HG03064 (cell line): ENCODE measurements around the gene ZNF211.

Experiments
- ATAC-seq: cut with Tn5 transposase; IDR thresholded peaks from one replicate; pipeline ENCODE4 v1.9.1; 2021; ENCODE audit warnings: low read depth; ENCODE audit not compliant: unreplicated experiment

Gene ZNF211

DNA sequence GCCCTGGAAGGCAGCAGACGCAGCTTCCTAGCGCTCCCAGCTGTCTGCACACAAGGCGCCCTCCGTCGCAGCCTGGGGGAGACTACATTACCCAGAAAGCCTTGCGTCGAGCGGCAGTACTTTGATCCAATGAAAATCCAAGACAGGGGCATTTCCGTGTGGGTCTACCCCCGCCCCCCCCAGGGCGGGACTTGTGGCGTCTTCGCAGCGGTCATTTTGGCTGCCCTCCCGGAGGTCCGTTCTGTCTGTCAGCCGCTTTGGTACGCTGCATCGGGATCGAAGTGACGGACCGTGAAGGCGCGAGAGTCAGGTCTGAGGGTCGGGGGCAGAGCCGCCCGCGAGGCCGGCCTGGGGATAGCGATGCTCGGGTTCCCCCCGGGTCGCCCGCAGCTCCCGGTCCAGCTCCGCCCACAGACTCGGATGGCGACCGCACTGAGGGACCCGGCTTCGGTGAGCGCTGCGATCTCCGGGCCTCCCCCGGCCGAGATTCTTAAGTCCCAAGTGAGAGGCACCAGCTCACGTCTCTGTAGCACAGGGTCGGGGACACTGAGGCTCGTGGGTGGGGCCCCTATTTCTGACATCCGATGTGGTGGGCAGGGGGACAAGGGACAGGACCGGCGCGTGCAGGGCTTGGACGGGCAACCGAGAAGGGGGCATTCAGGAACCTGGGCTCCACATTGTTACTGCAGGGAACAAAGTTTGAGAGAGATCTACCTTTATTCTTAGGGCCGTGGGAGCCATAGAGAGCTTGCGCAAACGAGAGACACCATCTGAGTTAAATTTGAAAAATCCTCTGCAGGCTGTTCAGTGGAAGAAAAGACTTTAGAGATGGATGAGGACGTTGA, at the start of gene ZNF211:
Gene ZNF211, plus strand, starts transcription at position 182 of the 845 bp plus-strand sequence. Its CDS starts 179 bp downstream, at position 361.
- ATAC-seq, result peak; percentile 92

DNA sequence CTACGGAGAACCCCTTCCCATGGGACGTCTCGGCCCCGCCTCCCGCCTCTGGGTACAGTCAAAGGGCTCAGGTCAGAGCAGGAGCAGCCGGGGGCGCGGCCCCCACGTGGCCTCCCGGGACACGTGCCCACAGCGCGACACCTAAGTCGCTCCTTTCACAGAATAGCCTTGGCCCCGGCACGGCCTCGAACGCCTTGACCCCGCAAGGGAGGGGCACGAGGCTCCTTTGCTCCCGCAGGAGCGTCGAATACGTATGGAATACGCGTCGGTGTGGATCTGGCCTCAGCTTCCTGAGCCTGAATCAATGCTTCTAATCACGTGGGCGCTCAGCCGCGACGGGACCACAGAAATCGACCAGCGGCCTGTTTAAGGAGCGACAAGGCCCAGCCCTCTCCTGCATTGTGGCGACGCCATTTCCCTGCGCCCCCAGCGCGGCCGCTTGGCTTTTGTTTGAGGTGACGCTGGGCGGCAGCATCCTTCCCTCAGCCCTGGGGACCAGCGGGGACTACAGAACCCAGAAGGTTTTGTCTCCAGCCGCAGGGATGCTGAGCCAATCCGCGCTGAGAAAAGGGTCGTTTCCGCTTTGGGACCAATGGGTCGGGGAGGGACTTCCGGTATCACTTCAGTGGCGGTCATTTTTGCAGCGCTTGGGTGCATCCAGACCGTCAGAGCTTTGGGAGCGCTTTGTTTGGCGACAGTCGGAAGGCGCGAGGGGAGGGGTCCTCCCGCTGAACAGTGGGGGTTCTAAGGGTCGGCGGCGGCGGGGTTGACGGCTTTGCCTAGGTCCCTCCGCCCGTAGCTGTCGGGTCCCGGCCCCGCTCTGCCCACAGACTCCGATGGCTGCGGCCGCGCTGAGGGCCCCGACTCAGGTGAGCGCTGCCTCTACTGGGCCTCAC, 49.2 kb upstream of the ZNF211 start, which contains the start of gene ZIK1:
Gene ZIK1, plus strand, starts transcription at position 625 of the 896 bp plus-strand sequence. Its CDS starts 212 bp downstream, at position 837.
- peak; percentile 77 for ATAC-seq

DNA sequence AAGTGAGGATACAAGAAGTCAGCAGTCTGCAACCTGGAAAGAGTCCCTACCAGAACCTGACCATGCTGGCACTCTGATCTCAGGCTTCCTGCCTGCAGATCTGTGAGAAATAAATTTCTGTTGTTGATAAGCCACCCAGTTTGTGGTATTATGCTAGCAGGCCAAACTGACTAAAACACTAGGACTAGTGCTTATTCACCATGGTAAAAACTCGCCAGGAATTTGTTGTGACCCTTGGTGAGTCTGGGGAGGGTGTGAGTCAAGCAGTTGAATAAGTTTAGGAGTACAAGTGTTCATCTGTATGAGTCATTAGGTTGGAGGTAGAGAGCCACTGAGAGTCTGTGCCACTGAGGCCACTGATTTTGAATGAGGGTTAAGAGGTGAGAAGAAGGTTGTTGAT, 45.4 kb upstream of the ZNF211 start:
- ATAC-seq, result no peak

DNA sequence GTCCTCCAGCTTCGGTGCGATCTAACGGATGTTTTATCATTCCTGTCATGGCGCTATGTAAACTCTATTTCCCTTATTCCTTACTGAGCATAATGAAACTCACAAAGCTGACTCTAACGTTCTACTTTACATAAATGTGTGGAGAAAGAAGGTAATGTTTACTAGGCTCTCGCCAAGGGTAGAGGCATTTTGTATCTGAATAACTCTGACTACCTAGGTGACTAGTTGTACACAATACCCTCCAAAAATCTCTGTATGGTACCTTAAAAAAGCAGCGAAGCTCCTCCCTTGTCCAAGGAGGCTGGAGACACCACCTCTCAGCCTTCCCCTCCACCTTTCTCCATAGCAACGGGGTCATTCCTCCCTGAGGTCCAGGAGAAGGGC, 33.6 kb upstream of the ZNF211 start:
- no peak for ATAC-seq

DNA sequence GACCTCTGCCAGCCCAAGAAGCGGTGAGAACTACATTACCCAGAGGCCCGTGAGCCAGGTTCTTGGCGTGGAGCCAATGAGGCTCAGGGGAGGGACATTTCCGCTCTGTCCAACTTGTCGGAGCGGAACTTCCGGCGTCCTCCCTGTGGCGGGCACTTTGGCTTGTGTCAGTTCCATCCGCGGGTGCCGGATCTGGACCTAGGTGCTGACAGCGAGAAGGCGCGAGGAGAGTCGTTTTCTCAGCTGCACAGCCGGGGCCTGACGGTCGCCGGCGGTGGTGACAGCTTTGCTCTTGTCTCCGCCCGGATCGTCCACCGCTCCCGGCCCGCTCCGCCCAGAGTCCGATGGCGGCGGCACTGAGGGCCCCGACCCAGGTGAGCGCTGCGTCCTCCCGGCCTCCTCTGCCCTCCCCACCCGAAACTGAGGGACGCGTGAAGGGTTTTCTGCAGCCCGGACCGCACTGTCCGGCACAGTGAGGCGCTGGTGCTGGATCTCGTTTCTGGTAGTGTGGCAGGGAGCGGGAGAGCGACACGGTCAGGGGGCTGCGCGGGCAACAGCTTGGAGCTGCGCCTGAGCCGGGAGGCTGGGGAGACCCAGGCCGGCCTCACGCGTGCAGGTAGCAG, 33.1 kb upstream of the ZNF211 start, which contains the start of gene ZNF530:
Gene ZNF530, plus strand, starts transcription at position 125 of the 623 bp plus-strand sequence. CDS start 4,461 bp downstream, outside the sequence.
- ATAC-seq, result peak; percentile 94

DNA sequence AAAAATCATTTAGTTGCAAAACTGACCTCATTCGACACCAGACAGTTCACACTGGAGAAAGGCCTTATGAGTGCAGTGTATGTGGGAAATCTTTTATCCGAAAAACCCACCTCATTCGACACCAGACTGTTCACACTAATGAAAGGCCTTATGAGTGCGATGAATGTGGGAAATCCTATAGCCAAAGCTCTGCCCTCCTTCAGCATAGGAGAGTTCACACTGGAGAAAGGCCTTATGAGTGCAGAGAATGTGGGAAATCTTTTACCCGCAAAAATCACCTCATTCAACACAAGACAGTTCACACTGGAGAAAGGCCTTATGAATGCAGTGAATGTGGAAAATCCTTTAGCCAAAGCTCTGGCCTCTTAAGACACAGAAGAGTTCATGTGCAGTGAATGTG, 26.0 kb upstream of the ZNF211 start:
- no peak for ATAC-seq

DNA sequence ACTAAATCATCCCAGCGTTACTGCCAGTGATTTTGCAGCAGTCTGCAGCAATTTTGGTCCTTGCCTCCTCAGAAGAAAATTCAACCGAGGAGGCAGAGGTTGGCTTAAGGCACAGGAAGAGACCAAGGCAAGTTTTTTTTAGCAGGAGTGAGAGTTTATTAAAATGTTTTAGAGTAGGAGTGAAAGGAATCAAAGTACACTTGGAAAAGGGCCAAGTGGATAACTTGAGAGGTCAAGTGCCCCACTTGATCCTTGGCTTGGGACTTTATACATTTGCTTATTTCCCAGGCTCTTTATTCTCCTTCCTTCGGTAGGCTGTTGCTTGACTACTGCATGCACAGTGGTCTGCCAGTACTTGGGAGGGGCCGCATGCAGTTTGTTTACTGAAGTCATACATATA, 21.9 kb upstream of the ZNF211 start:
- ATAC-seq, result no peak

DNA sequence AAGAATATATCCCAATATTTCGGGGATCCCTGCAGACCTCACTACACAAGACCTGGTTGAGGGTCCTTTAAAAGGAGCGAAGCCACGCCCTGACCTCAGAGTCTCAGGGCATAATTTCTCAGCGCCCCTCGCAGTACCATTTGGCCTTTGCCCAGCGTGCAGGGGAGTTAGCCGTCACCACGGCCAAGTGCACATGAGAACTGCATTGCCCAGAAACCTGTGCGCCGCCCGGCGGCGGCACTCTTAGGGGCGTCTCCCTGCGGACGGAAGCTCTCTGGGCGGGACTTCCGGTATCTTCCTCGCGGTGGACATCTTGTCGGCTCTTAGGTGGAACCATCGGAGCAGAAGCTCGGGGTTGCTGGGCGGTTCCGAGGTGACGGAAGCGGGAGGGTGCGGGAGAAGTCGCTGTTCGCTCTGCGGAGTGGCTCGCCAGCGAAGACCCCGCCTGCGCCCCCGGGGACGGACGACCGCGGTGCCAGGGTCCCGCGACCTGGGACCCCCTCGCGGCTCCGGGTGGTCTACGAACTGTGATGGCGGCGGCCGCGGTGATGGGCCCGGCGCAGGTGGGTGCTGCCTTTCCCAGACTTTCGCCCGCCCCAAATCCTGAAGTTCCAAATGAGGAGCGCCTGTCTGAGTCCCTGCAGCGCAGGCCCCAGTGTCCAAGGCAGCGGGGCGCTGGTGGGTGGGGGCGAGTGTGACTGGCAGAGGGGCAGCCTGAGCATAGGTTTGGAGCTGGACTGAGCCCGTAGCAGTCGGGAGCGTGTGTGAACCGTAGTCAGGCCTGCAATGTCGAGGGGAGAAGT, 18.8 kb upstream of the ZNF211 start, which contains the start of gene ZNF134:
Gene ZNF134, plus strand, starts transcription at position 302 of the 803 bp plus-strand sequence. CDS start 5,227 bp downstream, outside the sequence.
- peak; percentile 89 for ATAC-seq

DNA sequence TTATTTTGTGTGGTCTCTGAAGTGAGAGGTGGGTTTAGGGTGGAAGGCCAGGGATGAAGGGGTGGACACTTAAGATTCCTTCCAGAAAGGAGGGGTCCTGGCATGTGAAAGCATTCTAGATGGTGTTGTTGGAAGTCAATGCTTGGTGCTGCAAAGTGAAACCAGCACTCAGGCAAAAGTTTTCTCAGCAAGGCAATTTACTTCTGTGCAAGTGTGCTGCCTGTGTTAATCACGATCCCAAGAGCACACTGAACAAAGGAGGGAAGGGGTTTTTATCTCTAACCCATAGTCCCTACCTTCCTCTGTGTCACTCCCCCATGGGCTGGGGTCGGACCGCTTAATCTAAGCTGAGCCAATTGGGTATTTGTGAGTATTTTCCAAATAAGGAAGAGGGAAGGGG, 17.6 kb upstream of the ZNF211 start:
- no peak for ATAC-seq

DNA sequence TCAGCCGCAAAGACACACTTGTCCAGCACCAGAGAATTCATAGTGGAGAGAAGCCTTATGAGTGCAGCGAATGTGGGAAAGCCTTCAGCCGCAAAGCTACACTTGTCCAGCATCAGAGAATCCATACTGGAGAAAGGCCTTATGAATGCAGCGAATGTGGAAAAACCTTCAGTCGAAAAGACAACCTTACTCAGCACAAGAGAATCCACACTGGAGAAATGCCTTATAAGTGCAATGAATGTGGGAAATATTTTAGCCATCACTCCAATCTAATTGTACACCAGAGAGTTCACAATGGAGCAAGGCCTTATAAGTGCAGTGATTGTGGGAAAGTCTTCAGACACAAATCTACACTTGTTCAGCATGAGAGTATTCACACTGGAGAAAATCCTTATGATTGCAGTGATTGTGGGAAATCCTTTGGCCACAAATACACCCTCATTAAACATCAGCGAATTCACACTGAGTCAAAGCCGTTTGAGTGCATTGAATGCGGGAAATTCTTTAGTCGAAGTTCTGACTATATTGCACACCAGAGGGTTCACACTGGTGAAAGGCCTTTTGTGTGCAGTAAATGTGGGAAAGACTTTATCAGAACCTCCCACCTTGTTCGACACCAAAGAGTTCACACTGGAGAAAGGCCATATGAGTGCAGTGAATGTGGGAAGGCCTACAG, 12.2 kb upstream of the ZNF211 start:
- no peak for ATAC-seq

DNA sequence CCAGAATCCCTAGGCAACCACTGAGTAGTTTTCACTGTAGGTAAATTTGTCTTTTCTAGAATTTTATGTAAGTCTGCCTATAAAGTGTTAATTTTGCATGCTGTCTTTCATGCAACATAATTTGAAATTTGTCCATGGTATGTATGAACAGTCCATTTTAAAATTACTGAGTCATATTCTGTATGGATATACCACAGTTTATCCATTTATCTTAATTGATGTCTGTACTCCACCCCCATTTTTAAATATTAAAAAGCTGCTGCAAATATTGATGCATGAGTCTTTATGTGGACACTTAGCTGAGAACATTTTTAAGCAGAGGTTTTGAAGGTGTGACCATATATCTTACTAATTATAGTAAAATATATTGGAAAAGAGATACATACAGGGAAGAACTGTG, 9.9 kb upstream of the ZNF211 start:
- no peak for ATAC-seq

DNA sequence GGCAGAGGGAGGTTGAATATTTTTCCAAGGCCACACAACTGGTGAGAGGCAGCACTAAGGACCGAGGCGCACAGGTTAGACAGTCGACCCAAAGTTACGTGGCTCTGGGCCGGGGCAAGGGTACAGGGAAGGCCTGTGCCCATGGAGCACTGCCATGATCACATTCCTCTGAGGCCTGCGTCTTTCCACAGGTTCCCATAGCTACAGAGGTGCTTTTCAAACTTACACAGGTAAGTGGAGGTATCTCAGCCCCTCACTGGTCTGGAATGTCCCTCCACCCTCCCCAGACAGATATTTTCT, 814 bp downstream of the ZNF211 start:
- no peak for ATAC-seq

DNA sequence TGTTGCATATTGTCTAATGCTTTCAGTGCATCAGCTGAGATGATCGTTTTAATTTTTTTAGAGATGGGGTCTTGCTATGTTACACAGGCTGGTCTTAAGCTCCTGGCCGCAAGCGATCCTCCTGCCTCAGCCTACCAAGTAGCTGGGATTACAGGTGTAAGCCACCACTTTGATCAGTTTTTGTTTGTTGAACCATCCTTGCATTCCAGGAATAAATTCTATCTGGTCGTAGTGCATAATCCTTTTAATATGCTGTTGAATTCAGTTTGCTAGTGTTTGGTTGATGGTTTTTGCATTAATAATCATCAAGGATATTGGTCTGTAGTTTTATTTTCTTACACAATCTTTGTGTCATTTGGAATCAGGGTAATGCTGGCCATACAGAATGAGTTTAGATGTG, 4.4 kb downstream of the ZNF211 start:
- ATAC-seq, result no peak

DNA sequence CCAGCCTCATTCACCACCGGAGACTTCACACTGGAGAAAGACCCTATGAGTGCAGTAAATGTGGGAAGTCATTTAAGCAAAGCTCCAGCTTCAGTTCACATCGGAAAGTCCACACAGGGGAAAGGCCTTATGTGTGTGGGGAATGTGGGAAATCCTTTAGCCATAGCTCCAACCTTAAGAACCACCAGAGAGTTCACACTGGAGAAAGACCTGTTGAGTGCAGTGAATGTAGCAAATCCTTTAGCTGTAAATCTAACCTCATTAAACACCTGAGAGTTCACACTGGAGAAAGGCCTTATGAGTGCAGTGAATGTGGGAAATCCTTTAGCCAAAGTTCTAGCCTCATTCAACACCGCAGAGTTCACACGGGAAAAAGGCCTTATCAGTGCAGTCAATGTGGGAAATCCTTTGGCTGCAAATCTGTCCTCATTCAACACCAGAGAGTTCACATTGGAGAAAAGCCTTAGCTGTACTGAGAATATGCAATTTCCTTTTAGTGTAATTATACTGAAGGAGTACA, 8.8 kb downstream of the ZNF211 start:
- no peak for ATAC-seq

DNA sequence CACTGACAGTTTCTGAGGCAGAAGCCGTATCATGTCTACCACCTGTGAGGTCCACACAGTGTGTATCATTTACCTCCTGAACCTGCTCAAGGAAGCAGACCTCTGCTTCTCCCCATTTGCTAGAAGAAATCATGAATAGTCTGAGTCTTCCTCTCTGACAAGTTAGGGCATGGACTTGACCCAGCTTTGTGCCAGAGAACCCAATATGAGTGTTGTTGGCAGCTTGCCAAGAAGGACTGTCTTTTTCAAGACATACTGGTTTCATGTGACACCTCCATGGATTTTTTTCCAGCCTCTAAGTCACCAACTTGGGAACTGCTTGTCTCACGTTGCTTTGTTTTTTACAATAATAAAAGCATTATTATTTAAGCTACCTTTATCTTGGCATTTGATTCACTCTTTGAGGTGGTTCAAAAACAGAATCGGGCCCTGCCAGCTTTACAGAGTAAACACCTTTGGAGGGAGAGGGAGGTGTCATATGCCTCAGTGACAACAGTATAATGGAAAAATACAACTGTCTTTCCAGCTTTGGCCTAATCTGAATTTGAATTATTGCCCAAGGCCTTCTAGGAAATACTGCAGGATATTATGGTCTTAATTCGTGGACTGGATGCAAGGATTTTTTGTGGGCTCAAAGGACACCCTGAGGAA, 9.6 kb downstream of the ZNF211 start:
- ATAC-seq, result no peak

DNA sequence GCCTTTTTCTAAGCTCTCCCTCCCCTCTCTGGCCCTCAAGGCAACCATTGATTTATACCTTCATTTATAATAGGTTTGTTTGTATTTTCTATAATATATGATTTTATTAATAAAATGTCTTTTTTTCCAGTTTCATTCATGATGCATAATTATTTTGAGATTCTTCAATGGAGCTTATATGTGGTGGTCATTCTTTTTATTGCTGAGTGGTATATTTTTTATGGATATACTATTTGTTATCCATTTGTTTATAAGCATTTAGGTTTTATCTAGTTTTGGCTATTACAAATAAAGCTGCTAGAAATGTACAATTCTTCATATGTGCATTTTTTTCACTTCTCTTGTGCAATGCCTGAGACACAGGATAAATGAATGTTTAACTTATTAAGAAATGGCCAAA, 10.8 kb downstream of the ZNF211 start:
- no peak for ATAC-seq

DNA sequence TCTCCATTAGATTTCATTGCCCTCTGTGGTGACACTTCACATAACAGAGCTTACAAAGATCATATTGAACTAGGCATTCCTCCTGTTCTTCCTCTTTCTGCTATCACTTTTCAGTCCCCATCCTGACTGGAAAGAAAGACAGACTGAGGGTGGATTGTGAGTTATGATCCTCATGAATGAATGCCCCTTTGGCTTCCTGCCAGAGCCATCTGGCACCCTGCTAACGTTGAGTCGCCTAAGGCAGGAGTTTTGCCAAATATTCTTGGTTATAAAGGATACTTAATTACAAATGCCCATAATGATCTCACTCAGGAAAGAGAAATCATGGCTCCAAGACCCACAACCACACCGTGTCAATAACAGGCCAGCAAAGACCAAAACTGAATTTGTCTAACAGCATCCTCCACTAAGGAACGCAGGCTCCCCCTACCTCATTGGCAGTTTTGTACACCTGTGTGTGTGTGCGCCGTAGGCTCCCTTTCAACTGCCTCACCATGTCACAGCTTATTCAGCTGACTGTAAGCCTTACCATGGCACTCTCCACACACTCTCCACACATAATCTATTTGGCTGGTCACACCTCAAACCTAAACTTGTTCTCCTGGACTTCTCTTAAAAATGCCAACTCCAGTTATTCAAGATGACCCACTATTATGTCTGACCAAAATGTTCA, 15.5 kb downstream of the ZNF211 start:
- no peak for ATAC-seq

DNA sequence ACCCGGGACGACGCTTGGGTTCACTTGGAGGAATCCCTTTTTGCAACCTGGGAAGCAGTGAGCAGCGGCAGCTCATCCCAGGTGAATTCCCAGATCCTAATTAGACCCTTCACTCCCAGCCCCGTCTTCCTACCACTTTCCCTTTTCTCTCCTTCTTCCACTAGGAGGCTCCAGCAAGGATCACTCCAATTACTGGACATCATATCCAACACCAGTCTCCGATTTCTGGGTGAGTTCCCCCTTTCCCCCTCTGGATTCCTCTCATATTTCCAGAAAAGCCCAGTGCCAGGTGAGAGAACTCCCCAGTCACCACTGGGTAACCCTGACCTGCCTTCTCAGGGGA, 18.7 kb downstream of the ZNF211 start:
- no peak for ATAC-seq
